BLaER1 treated with 17β-estradiol and CSF1 and Interleukin-3, amounts not matched to agents 10 nM and 100 nM (cell line): ENCODE results near the gene L3MBTL4.
"Not testable (repeated sequence)": the region's sequence is repeated elsewhere in the genome, so short reads cannot be mapped to it uniquely, and the experiment has no call there.

Source experiments
- H3K27ac ChIP-seq, 11 experiments: shearing (Covaris generic); formaldehyde crosslinking; 2 replicates each; pipeline ENCODE4 v1.8.1; 2022
- H3K27me3 ChIP-seq, 11 experiments: shearing (Covaris generic); formaldehyde crosslinking; 2 replicates each; pipeline ENCODE4 v1.8.1; 2022
- H3K36me3 ChIP-seq, 11 experiments: shearing (Covaris generic); formaldehyde crosslinking; 2 replicates each; pipeline ENCODE4 v1.8.1; 2022
- H3K4me1 ChIP-seq, 10 experiments: shearing (Covaris generic); formaldehyde crosslinking; 2 replicates each; pipeline ENCODE4 v1.8.1; 2022
- H3K4me2 ChIP-seq, 11 experiments: shearing (Covaris generic); formaldehyde crosslinking; 2 replicates each; pipeline ENCODE4 v1.8.1; 2022
- H3K4me3 ChIP-seq, 10 experiments: shearing (Covaris generic); formaldehyde crosslinking; 2 replicates each; pipeline ENCODE4 v1.8.1; 2022
- H3K9ac ChIP-seq, 11 experiments: shearing (Covaris generic); formaldehyde crosslinking; 2 replicates each; pipeline ENCODE4 v1.8.1; 2022
- H3K9me3 ChIP-seq, 11 experiments: shearing (Covaris generic); formaldehyde crosslinking; replicated peaks in 1 of 11; 2 replicates each; pipeline ENCODE4 v1.8.1; 2022
- H4K20me1 ChIP-seq, 11 experiments: shearing (Covaris generic); formaldehyde crosslinking; 2 replicates each; pipeline ENCODE4 v1.8.1; 2022
- Cebpa-rat ChIP-seq, 11 experiments: shearing (Covaris generic); IDR thresholded peaks; 2 replicates each; pipeline ENCODE4 v1.8.1; 2022

The L3MBTL4 gene

DNA sequence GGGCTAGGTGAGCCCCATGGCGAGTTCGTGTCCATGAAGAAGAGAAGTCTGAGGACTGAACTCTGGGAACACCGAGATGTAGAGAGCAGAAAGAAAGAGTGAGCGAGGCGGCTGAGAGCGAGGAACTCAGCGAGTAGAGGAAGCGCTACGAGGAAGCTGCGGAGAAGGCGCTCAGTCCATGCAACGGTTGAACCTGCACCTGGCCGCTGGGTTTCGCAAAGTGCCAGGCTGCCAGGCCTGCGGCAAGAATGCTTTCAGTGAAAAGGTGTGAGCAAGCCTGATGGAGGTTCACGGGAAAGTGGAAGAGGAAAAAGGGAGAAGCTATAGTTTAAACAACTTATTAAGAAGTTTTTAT, 268.4 kb downstream of the L3MBTL4 start:
- Histone ChIP-seq H3K4me1 (no peaks in the 10 kb centered on the region), H3K4me2 (no peak overlapping the region), H3K36me3 (no peaks in the 10 kb centered on the region), H3K4me3 (no peak overlapping the region), H3K9me3 (peaks cover 0 to 5% (median 0%) of the 10 kb centered on the region in 11 experiments; a peak in 2 of 22 replicates), H3K27ac (no peak overlapping the region), H3K27me3 (no peaks in the 10 kb centered on the region), H4K20me1 (no peaks in the 10 kb centered on the region), H3K9ac (no peak overlapping the region)
- TF ChIP-seq Cebpa-rat (IDR thresholded peaks at IDR 0.05) = no peak

GRCh38 chr18:6145645-6146306, 268.9 kb downstream of the L3MBTL4 start:
- H3K27ac ChIP-seq = no peak overlapping the region
- H3K9ac ChIP-seq = no peak overlapping the region
- no peaks in the 10 kb centered on the region for H4K20me1 ChIP-seq
- no peaks in the 10 kb centered on the region for H3K36me3 ChIP-seq
- no peaks in the 10 kb centered on the region; a peak in 1 of 20 replicates for H3K4me1 ChIP-seq
- no peak overlapping the region for H3K4me2 ChIP-seq
- TF ChIP-seq Cebpa-rat (IDR thresholded peaks at IDR 0.05) = no peak
- H3K27me3 ChIP-seq = no peaks in the 10 kb centered on the region
- H3K4me3 ChIP-seq = no peak overlapping the region
- peaks cover 0 to 5% (median 0%) of the 10 kb centered on the region in 11 experiments; a peak in 2 of 22 replicates for H3K9me3 ChIP-seq

DNA sequence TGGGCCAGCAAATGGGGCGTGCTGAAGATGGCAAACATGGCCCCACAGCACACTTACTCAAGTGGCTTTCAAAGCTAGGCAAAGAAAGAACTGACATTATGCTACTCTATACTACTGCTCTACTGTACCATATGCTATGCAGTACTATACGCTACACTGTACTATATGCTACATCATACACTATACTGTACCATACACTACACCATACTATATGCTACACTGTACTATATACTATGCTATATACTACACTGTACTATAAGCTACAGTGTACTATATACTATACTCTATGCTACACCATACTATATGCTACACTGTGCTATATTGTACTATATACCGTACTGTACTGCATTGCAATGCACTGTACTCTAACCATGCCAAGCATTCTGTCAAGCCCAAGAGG, 275.7 kb downstream of the L3MBTL4 start:
- Histone ChIP-seq H3K27me3 (no peaks in the 10 kb centered on the region), H3K4me3 (no peak overlapping the region), H3K4me1 (peaks cover 0 to 16% (median 12%) of the 10 kb centered on the region in 10 experiments; a peak in 12 of 20 replicates), H3K27ac (no peak overlapping the region), H3K9ac (no peak overlapping the region), H3K36me3 (peaks cover 0 to 19% (median 10%) of the 10 kb centered on the region in 11 experiments; a peak in 8 of 22 replicates), H3K4me2 (0 out of 22 replicates have a peak overlapping the region, but pooled peaks of 2 of the 11 experiments have one; percentile 48 to 67), H4K20me1 (no peaks in the 10 kb centered on the region), H3K9me3 (peaks cover 24 to 42% (median 27%) of the 10 kb centered on the region in 11 experiments)
- TF ChIP-seq Cebpa-rat (IDR thresholded peaks at IDR 0.05) = no peak

GRCh38 chr18:6135901-6136300, 278.8 kb downstream of the L3MBTL4 start:
- not testable (repeated sequence) for H3K9ac ChIP-seq, H3K27me3 ChIP-seq, H3K27ac ChIP-seq, H4K20me1 ChIP-seq, H3K4me3 ChIP-seq, H3K4me2 ChIP-seq
- Histone ChIP-seq H3K36me3 (peaks cover 0 to 19% (median 10%) of the 10 kb centered on the region in 11 experiments; a peak in 8 of 22 replicates), H3K4me1 (peaks cover 0 to 16% (median 12%) of the 10 kb centered on the region in 10 experiments; a peak in 12 of 20 replicates), H3K9me3 (peaks cover 24 to 45% (median 27%) of the 10 kb centered on the region in 11 experiments)

- not testable (repeated sequence) for H3K27ac ChIP-seq, H4K20me1 ChIP-seq, H3K27me3 ChIP-seq, H3K9ac ChIP-seq, H3K4me2 ChIP-seq, H3K4me1 ChIP-seq, H3K4me3 ChIP-seq
- H3K9me3 ChIP-seq = peaks cover 24 to 39% (median 27%) of the 10 kb centered on the region in 11 experiments
- peaks cover 0 to 19% (median 10%) of the 10 kb centered on the region in 11 experiments; a peak in 8 of 22 replicates for H3K36me3 ChIP-seq
These were observed 279.7 kb downstream of the L3MBTL4 start for GRCh38 chr18:6135029-6135428.

DNA sequence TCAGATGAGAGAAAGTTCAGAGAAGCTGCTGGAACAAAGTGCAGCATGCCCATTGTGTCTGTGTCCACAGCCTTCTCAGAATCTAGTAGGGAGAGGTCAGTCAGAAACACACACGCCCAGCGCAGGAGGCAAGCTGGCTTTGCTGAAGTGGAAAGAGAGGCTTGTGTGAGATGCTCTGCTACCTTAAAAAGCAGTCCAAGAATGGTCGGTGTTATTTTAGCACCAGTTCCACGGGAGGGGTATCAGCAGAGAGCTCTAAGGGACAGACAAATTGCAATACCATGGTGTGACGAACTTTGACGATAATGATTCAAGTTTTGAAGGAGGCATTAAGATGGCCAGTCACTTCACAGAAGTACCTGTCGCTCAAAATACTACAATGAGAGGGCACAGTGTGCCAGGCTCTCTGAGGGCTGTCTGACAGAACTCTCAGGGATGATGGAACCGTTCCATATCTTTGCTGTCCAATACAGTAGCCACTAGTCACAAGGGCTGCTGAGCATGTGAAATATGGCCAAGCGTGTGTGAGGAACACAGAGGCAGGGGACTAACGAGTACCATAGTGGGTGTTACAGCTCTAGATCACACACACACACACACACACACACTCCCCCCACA, 281.9 kb downstream of the L3MBTL4 start:
- Histone ChIP-seq H3K27ac (no peak overlapping the region), H4K20me1 (no peaks in the 10 kb centered on the region), H3K4me2 (no peak overlapping the region), H3K4me1 (0 out of 20 replicates have a peak, but pooled peaks cover 0 to 3% (median 0%) of the 10 kb centered on the region in 10 experiments), H3K4me3 (no peak overlapping the region), H3K9ac (no peak overlapping the region), H3K9me3 (peaks cover 24 to 35% (median 27%) of the 10 kb centered on the region in 11 experiments), H3K36me3 (peaks cover 0 to 17% (median 10%) of the 10 kb centered on the region in 11 experiments; a peak in 8 of 22 replicates), H3K27me3 (no peaks in the 10 kb centered on the region)
- no peak for TF ChIP-seq Cebpa-rat (IDR thresholded peaks at IDR 0.05)

DNA sequence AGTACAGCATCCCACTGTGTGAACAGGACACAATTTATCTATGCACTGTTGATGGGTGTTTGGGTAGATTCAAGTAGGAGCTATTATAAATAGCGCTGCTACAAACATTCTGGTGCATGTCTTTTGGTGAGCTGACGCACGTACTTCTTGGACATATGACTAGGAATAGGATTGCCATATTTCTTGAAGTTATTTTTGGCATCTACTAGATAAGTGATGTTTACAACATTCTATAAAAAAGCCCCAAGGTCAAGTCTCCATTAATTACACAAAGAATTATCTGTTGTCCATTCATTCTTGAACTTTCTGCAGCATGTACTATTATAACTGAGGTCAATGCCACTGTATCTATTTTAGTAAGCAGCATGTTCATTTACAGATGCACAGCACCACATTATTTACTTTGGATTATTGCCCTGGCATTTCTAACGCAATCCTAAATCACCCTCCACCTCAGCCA, 293.9 kb downstream of the L3MBTL4 start:
- no peak overlapping the region for H3K4me2 ChIP-seq
- no peaks in the 10 kb centered on the region for H4K20me1 ChIP-seq
- H3K9ac ChIP-seq = no peak overlapping the region
- H3K36me3 ChIP-seq = peaks cover 0 to 9% (median 0%) of the 10 kb centered on the region in 11 experiments; a peak in 2 of 22 replicates
- no peaks in the 10 kb centered on the region for H3K4me1 ChIP-seq
- TF ChIP-seq Cebpa-rat (IDR thresholded peaks at IDR 0.05) = no peak
- H3K27ac ChIP-seq = no peak overlapping the region
- H3K27me3 ChIP-seq = no peaks in the 10 kb centered on the region
- H3K4me3 ChIP-seq = no peak overlapping the region
- peaks cover 12 to 20% (median 16%) of the 10 kb centered on the region in 11 experiments for H3K9me3 ChIP-seq

DNA sequence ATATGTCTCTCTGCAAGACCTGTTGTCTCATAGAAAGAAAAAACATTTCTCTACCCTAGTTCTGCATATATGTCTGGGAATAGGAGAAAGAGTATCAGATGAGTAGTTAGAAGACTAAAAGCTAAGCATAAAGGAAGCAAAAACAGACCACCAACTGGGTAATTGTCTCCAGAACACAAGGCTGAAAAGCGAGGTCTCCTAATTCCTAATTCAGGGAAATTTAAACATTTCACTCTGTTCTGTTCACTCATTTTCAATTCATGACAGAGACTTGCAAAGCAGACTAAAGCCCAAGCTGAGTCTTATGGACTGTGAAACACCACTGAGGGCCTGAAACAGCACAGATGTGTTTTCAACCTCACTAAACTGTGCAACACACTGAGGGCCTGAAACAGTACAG, 294.9 kb downstream of the L3MBTL4 start:
- H3K4me1 ChIP-seq = no peaks in the 10 kb centered on the region
- no peaks in the 10 kb centered on the region for H4K20me1 ChIP-seq
- peaks cover 0 to 9% (median 0%) of the 10 kb centered on the region in 11 experiments; a peak in 2 of 22 replicates for H3K36me3 ChIP-seq
- H3K9ac ChIP-seq = no peak overlapping the region
- H3K27ac ChIP-seq = no peak overlapping the region
- no peak overlapping the region for H3K4me2 ChIP-seq
- no peak overlapping the region for H3K4me3 ChIP-seq
- no peaks in the 10 kb centered on the region for H3K27me3 ChIP-seq
- TF ChIP-seq Cebpa-rat (IDR thresholded peaks at IDR 0.05) = no peak
- H3K9me3 ChIP-seq = peaks cover 12 to 20% (median 15%) of the 10 kb centered on the region in 11 experiments

DNA sequence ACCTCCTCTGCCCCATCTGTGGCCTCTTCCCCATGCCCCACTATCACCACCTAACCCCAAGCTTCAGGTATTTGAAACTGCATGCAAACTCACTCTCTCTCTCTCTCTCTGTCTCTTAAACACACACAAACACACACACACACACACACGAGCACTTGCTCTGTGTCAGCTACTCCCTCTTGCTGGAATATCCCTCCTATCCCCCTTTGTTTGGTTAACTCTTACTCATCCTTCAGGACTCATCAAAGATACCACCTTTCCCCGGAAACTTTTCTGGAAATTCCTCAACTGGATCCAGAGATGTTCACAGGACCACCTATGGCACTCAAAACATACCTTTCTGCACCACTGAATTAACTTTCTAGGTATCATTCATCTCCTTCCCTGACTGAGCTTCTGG, 296.6 kb downstream of the L3MBTL4 start:
- Histone ChIP-seq H3K9me3 (peaks cover 3 to 10% (median 5%) of the 10 kb centered on the region in 11 experiments; a peak in 19 of 22 replicates), H3K4me2 (no peak overlapping the region), H3K4me1 (peaks cover 0 to 5% (median 0%) of the 10 kb centered on the region in 10 experiments; a peak in 3 of 20 replicates)

More for the DNA sequence above, 296.6 kb downstream of the L3MBTL4 start:
- H3K36me3 ChIP-seq = 0 out of 22 replicates have a peak, but pooled peaks cover 0 to 2% (median 0%) of the 10 kb centered on the region in 11 experiments
- H4K20me1 ChIP-seq = no peaks in the 10 kb centered on the region
- no peaks in the 10 kb centered on the region for H3K27me3 ChIP-seq
- no peak for TF ChIP-seq Cebpa-rat (IDR thresholded peaks at IDR 0.05)
- no peak overlapping the region for H3K4me3 ChIP-seq
- H3K9ac ChIP-seq = no peak overlapping the region
- no peak overlapping the region for H3K27ac ChIP-seq
